ENCODE measurements around the gene DOC2A. TPM values are rescaled to one million over a fixed set of nuclear protein-coding genes. Genes with fewer than 3 reads are reported as not detected.
A peak's percentile ranks its signal among the peaks of the same experiment; 100 is the strongest.

DOC2A gene
- total RNA-seq, 1 donor from 2014 or later, result 3.1 TPM

DNA sequence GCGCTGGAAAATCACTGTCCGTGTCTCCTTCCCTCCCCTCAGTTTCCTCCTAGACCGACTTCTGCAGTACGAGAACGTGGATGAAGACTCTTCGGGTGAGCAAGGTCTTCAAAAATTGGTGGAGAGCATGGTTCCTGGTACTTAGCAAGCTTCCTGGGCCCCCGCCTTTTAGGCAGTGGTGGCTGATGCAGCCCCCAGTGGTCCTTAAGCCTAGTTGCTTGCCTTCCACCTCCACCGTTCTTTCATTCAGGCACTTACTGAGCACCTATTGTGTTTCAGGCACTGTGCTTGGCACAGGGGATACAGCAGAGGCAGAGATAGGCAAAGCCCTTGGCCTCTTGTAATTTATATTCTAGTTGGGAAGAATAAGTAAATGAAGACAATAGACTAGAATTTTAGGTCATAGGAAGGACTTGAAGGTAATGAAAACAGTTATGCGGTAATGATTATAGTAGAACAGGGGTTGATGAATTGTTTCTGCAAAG, 14.0 kb downstream of the DOC2A start:
- Histone ChIP-seq H3K4me2 (peak overlapping the region; percentile 78), H3K4me3 (peak overlapping the region; percentile 80), H3K9me3 (ENCODE audit: low read depth) (no peaks in the 10 kb centered on the region), H2AFZ (replicated peaks) (peak overlapping the region; percentile 89), H3K9ac (peak overlapping the region; percentile 34), H3K36me3 (no peaks in the 10 kb centered on the region), H3K79me2 (ENCODE audit: low read depth) (peaks cover 12% of the 10 kb centered on the region), H3K4me1 (peaks cover 12% of the 10 kb centered on the region), H3K27ac (no peak overlapping the region), H4K20me1 (ENCODE audit: low read depth) (no peaks in the 10 kb centered on the region), H3K27me3 (no peaks in the 10 kb centered on the region), H3F3A (ENCODE audit: low read depth) (peaks cover 20% of the 10 kb centered on the region)
- DNase-seq (ENCODE audit: low spot score), result no peak
- Mint-ChIP-seq H3K27ac (peak overlapping the region; percentile 54), H3K36me3 (peaks cover 5% of the 10 kb centered on the region), H3K4me1 (peaks cover 26% of the 10 kb centered on the region), H3K9me3 (no peaks in the 10 kb centered on the region), H3K27me3 (ENCODE audit: insufficient read depth, low read depth) (peaks cover 11% of the 10 kb centered on the region), H3K4me3 (peak overlapping the region; percentile 97)
- TF ChIP-seq EZH2phosphoT487 (IDR thresholded peaks at IDR 0.05) (no peak), EZH2 (IDR thresholded peaks at IDR 0.05) (no peak)
- TF ChIP-seq, protein P1, sequence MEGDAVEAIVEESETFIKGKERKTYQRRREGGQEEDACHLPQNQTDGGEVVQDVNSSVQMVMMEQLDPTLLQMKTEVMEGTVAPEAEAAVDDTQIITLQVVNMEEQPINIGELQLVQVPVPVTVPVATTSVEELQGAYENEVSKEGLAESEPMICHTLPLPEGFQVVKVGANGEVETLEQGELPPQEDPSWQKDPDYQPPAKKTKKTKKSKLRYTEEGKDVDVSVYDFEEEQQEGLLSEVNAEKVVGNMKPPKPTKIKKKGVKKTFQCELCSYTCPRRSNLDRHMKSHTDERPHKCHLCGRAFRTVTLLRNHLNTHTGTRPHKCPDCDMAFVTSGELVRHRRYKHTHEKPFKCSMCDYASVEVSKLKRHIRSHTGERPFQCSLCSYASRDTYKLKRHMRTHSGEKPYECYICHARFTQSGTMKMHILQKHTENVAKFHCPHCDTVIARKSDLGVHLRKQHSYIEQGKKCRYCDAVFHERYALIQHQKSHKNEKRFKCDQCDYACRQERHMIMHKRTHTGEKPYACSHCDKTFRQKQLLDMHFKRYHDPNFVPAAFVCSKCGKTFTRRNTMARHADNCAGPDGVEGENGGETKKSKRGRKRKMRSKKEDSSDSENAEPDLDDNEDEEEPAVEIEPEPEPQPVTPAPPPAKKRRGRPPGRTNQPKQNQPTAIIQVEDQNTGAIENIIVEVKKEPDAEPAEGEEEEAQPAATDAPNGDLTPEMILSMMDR (IDR thresholded peaks at IDR 0.05), result no peak

DNA sequence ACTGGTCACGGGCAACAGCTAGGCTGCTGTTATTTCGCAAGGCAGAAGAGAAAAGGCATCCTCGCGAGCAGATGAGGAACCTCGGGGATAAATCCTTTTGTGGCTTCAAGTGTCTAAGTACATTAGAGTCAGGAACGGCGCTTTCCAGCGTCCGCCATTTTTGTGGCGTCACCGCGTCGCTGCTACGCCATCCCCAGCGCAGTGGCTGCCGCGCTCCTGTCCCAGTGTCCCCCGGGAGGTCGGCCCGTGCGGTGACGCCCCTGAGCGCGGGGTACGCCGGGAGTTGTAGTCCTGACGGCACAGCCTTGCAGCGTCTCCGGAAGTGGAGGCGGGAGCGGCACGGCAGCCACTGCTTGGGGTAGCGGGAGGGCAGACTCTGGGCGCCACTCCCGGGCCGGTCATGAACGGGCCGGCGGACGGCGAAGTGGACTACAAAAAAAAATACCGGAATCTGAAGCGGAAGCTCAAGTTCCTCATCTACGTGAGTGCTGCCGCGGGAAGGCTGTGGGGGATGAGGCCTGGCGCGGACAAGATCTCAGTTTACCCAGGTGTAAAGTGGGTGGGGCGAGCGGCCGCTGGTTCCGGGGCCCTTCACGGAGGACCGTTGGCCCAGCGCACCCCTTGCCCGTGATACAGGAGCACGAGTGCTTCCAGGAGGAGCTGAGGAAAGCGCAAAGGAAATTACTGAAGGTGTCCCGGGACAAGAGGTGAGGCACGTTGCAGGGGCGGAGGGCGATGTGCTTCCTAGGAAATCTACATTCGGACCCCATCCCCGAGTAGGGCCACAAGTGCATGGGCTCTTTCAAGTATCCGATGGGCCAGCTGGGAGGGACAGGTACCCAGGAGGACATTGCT, 14.7 kb downstream of the DOC2A start, which contains the start of gene INO80E:
TSS of gene INO80E (plus strand) at position 331 of the 855 bp plus-strand sequence. CDS start at position 401, 70 bp downstream.
- H3K27ac ChIP-seq, result peak within 1 kb of the TSS; percentile 32

DNA sequence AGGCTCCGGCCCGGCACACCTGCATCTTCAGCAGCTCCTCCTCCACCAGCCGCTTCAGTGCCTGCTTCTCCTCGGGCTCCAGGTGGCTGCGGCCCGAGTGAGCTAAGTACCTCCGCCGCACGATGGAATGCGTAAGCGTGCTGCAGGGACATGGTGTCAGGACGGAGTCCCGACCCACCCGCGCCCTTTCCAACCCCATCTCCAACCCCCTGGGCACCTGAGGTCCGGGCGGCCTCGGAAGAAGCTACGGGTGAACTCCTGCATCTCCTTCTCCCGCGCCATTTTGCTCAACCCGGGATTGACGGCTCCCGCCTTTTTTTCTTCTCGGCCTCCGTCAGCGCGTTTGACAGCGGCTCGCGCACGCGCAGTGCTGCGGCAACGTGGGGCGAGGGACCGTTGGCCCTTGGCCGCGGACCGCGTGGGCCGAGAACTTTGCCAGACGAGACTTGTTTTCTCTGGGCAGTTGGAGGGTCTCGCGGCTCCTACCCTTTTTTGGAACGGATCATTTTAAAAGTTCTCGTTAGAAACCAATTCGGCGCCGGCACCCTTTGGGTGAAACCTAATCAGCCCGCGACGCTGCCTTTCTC, 15.4 kb downstream of the DOC2A start, which contains the start of gene HIRIP3:
TSS of gene HIRIP3 (minus strand) at position 294 of the 587 bp plus-strand sequence. CDS start at position 282, 12 bp downstream.
- Mint-ChIP-seq H3K4me1 (peaks cover 26% of the 10 kb centered on the region), H3K27ac (peak within 1 kb of the TSS; percentile 72), H3K36me3 (peaks cover 8% of the 10 kb centered on the region), H3K9me3 (no peaks in the 10 kb centered on the region), H3K4me3 (peak within 1 kb of the TSS; percentile 97), H3K27me3 (ENCODE audit: insufficient read depth, low read depth) (peaks cover 11% of the 10 kb centered on the region)
- Histone ChIP-seq H3K4me3 (peak within 1 kb of the TSS; percentile 80), H3F3A (ENCODE audit: low read depth) (peaks cover 20% of the 10 kb centered on the region), H3K9ac (peak within 1 kb of the TSS; percentile 34), H3K27ac (peak within 1 kb of the TSS; percentile 32), H3K79me2 (ENCODE audit: low read depth) (peaks cover 12% of the 10 kb centered on the region), H3K4me2 (peak within 1 kb of the TSS; percentile 78), H3K27me3 (no peaks in the 10 kb centered on the region), H3K36me3 (no peaks in the 10 kb centered on the region), H2AFZ (replicated peaks) (peak within 1 kb of the TSS; percentile 99), H3K9me3 (ENCODE audit: low read depth) (no peaks in the 10 kb centered on the region), H3K4me1 (peaks cover 12% of the 10 kb centered on the region), H4K20me1 (ENCODE audit: low read depth) (no peaks in the 10 kb centered on the region)
- TF ChIP-seq, protein P1 (IDR thresholded peaks at IDR 0.05), result no peak
- TF ChIP-seq EZH2phosphoT487 (IDR thresholded peaks at IDR 0.05), result no peak
- no peak for TF ChIP-seq EZH2 (IDR thresholded peaks at IDR 0.05)
- peak; percentile 94 for DNase-seq (ENCODE audit: low spot score)

More for the DNA sequence above, 14.7 kb downstream of the DOC2A start, which contains the start of gene INO80E:
- no peaks in the 10 kb centered on the region for H4K20me1 ChIP-seq (ENCODE audit: low read depth)
- peak within 1 kb of the TSS; percentile 97 for H3K4me3 Mint-ChIP-seq
- DNase-seq (ENCODE audit: low spot score), result peak; percentile 99
- H3K27ac Mint-ChIP-seq, result peak within 1 kb of the TSS; percentile 69
- H3K4me1 Mint-ChIP-seq, result peaks cover 26% of the 10 kb centered on the region
- H3K4me1 ChIP-seq, result peaks cover 12% of the 10 kb centered on the region
- no peaks in the 10 kb centered on the region for H3K36me3 ChIP-seq
- H3K4me2 ChIP-seq, result peak within 1 kb of the TSS; percentile 78
- H3K9me3 Mint-ChIP-seq, result no peaks in the 10 kb centered on the region
- H3K36me3 Mint-ChIP-seq, result peaks cover 5% of the 10 kb centered on the region
- no peaks in the 10 kb centered on the region for H3K9me3 ChIP-seq (ENCODE audit: low read depth)
- H3F3A ChIP-seq (ENCODE audit: low read depth), result peaks cover 20% of the 10 kb centered on the region
- H3K79me2 ChIP-seq (ENCODE audit: low read depth), result peaks cover 12% of the 10 kb centered on the region
- peak within 1 kb of the TSS; percentile 99 for H2AFZ ChIP-seq (replicated peaks)
- H3K27me3 Mint-ChIP-seq (ENCODE audit: insufficient read depth, low read depth), result peaks cover 11% of the 10 kb centered on the region
- TF ChIP-seq, protein P1 (IDR thresholded peaks at IDR 0.05), result no peak
- no peak for TF ChIP-seq EZH2phosphoT487 (IDR thresholded peaks at IDR 0.05)
- no peak for TF ChIP-seq EZH2 (IDR thresholded peaks at IDR 0.05)
- peak within 1 kb of the TSS; percentile 34 for H3K9ac ChIP-seq
- peak within 1 kb of the TSS; percentile 80 for H3K4me3 ChIP-seq
- no peaks in the 10 kb centered on the region for H3K27me3 ChIP-seq

Measured in neural progenitor cell (in vitro differentiated cells).